CD1c-positive myeloid dendritic cell (primary cell): Measurements from ENCODE around the gene SRSF10.
"Not testable (repeated sequence)": the region's sequence is repeated elsewhere in the genome, so short reads cannot be mapped to it uniquely, and the experiment has no call there.

Experiments
- DNase-seq: peaks from one replicate; pipeline ENCODE4 v3.0.0-alpha.2; 2016; ENCODE audit errors: extremely low spot score

The SRSF10 gene

GRCh38 chr1:23997812-23998211, 17.7 kb upstream of the SRSF10 start:
- no peak for DNase-seq

- DNase-seq = no peak
Observed at GRCh38 chr1:23996700-23997229, 16.6 kb upstream of the SRSF10 start.

GRCh38 chr1:23995431-23995837, 15.3 kb upstream of the SRSF10 start:
- DNase-seq = no peak

GRCh38 chr1:23992011-23992410, 11.9 kb upstream of the SRSF10 start:
- DNase-seq = not testable (repeated sequence)

GRCh38 chr1:23989263-23989662, 9.1 kb upstream of the SRSF10 start:
- DNase-seq = no peak

- not testable (repeated sequence) for DNase-seq
Observed at GRCh38 chr1:23987038-23987437, 6.9 kb upstream of the SRSF10 start.

- no peak for DNase-seq
Observed at GRCh38 chr1:23984417-23985186, 4.5 kb upstream of the SRSF10 start.

- no peak for DNase-seq
Observed at GRCh38 chr1:23980728-23981070, 572 bp upstream of the SRSF10 start.

- no peak for DNase-seq
Observed at GRCh38 chr1:23979387-23979880, 693 bp downstream of the SRSF10 start.

GRCh38 chr1:23978805-23979204, 1.3 kb downstream of the SRSF10 start:
- DNase-seq = no peak

GRCh38 chr1:23977854-23978191, 2.3 kb downstream of the SRSF10 start:
- no peak for DNase-seq

- no peak for DNase-seq
Observed at GRCh38 chr1:23977187-23977853, 2.8 kb downstream of the SRSF10 start.

GRCh38 chr1:23967871-23968270, 12.3 kb downstream of the SRSF10 start:
- DNase-seq = no peak

GRCh38 chr1:23966973-23967493, 13.1 kb downstream of the SRSF10 start:
- DNase-seq = no peak

- DNase-seq = peak; percentile 56
Observed at GRCh38 chr1:23964790-23965740, 15.1 kb downstream of the SRSF10 start.

GRCh38 chr1:23964235-23964668, 15.9 kb downstream of the SRSF10 start:
- no peak for DNase-seq

GRCh38 chr1:23963617-23964234, 16.4 kb downstream of the SRSF10 start:
- DNase-seq = no peak

- DNase-seq = peak; percentile 75
Observed at GRCh38 chr1:23960291-23961020, 19.7 kb downstream of the SRSF10 start.

- peak; percentile 98 for DNase-seq
Observed at GRCh38 chr1:23959461-23960290, 20.5 kb downstream of the SRSF10 start, which contains the start of gene PNRC2. Gene PNRC2, plus strand, starts transcription at chr1:23959828. Its CDS starts 1,630 bp downstream, at chr1:23961458.
